HepG2 (cell line): ENCODE results near the gene FUT6. TPM values are rescaled to one million over a fixed set of nuclear protein-coding genes. Genes with fewer than 3 reads are reported as not detected.

Experiments used
- ARNT ChIP-seq: fragments of 450-650 bp; IDR thresholded peaks from 2 replicates; pipeline ENCODE4 v1.6.1; 2017
- BRCA1 ChIP-seq: sonication (generic); formaldehyde crosslinking; IDR thresholded peaks from 2 replicates; pipeline ENCODE4 v1.4.0; 2020; ENCODE audit warnings: missing genetic modification reagents
- ESRRA ChIP-seq: sonication (generic); formaldehyde crosslinking; IDR thresholded peaks from 2 replicates; pipeline ENCODE4 v1.5.1; 2020; ENCODE audit warnings: mild to moderate bottlenecking, low read depth, missing genetic modification reagents
- FOSL2 ChIP-seq: sonication (generic); formaldehyde crosslinking; IDR thresholded peaks from 2 replicates; pipeline ENCODE4 v1.4.0; 2020; ENCODE audit warnings: missing genetic modification reagents
- FOXP1 ChIP-seq, 2 experiments: fragments of 450-650 bp in 1 of 2; IDR thresholded peaks; 2 replicates each; pipeline ENCODE4 v1.6.1; 2017 to 2018; ENCODE audit warnings: antibody characterized with exemption in 1 of 2
- LCORL ChIP-seq, 2 experiments: fragments of 450-650 bp in 1 of 2; sonication (generic) in 1 of 2; formaldehyde crosslinking in 1 of 2; IDR thresholded peaks; 2 replicates each; pipeline versions ENCODE4 v1.5.0 to v1.6.1; 2017 to 2020; ENCODE audit warnings: antibody characterized with exemption in 1 of 2, missing genetic modification reagents in 1 of 2
- NAIF1 ChIP-seq: sonication (generic); formaldehyde crosslinking; IDR thresholded peaks from 2 replicates; pipeline ENCODE4 v1.5.0; 2020; ENCODE audit warnings: mild to moderate bottlenecking, missing genetic modification reagents, borderline replicate concordance
- POGK ChIP-seq: sonication (generic); formaldehyde crosslinking; conservative IDR thresholded peaks from 2 replicates; pipeline ENCODE4 v1.8.0; 2022; ENCODE audit warnings: mild to moderate bottlenecking, moderate library complexity, missing genetic modification reagents
- RBM22 ChIP-seq: fragments of 200-400 bp; formaldehyde crosslinking; optimal IDR thresholded peaks from 2 replicates; pipeline ENCODE3; 2017; ENCODE audit warnings: mild to moderate bottlenecking, low read length, moderate library complexity
- YY1 ChIP-seq: IDR thresholded peaks from 2 replicates; pipeline ENCODE4 v1.6.1; 2011; ENCODE audit warnings: low read length, low read depth, moderate library complexity, mild to moderate bottlenecking; ENCODE audit not compliant: insufficient read depth, insufficient replicate concordance
- ZBTB37 ChIP-seq: sonication (generic); formaldehyde crosslinking; IDR thresholded peaks from 2 replicates; pipeline ENCODE4 v1.4.0; 2020; ENCODE audit warnings: mild to moderate bottlenecking, missing genetic modification reagents
- ZBTB38 ChIP-seq: sonication (generic); formaldehyde crosslinking; IDR thresholded peaks from 2 replicates; pipeline ENCODE4 v1.5.1; 2020; ENCODE audit warnings: mild to moderate bottlenecking, missing genetic modification reagents
- ZBTB43 ChIP-seq: sonication (generic); formaldehyde crosslinking; conservative IDR thresholded peaks from 2 replicates; pipeline ENCODE4 v1.4.0; 2020; ENCODE audit warnings: missing genetic modification reagents
- ZHX2 ChIP-seq, 2 experiments: sonication (generic) in 1 of 2; formaldehyde crosslinking in 1 of 2; IDR thresholded peaks; 2 replicates each; pipeline versions ENCODE4 v1.6.1 to v1.9.0; 2014 to 2022; ENCODE audit warnings: antibody characterized with exemption in 1 of 2, borderline replicate concordance in 1 of 2, inconsistent platforms in 1 of 2, low read depth in 1 of 2, missing genetic modification reagents in 1 of 2
- ZNF124 ChIP-seq: sonication (generic); formaldehyde crosslinking; IDR thresholded peaks from 2 replicates; pipeline ENCODE4 v1.4.0; 2020; ENCODE audit warnings: missing genetic modification reagents
- ZNF33B ChIP-seq: sonication (generic); formaldehyde crosslinking; IDR thresholded peaks from 2 replicates; pipeline ENCODE4 v1.5.1; 2020; ENCODE audit warnings: mild to moderate bottlenecking, missing genetic modification reagents
- ZNF343 ChIP-seq: sonication (generic); formaldehyde crosslinking; IDR thresholded peaks from 2 replicates; pipeline ENCODE4 v1.4.0; 2020; ENCODE audit warnings: mild to moderate bottlenecking, missing genetic modification reagents
- ZNF678 ChIP-seq: sonication (generic); formaldehyde crosslinking; IDR thresholded peaks from 2 replicates; pipeline ENCODE4 v1.4.0; 2020; ENCODE audit warnings: mild to moderate bottlenecking, missing genetic modification reagents
- polyA plus RNA-seq, 8 experiments: library from polyadenylated mRNA; depleted of rRNA in 3 of 8; stranded (reverse) in 7 of 8; unstranded in 1 of 8; fragments of >200 nt; fragmentation: Illumina TruSeq in 4 of 8; extraction: Trizol in 4 of 8; gene quantifications; 2 replicates each; pipeline versions ENCODE4 v1.2.1 to v1.2.3, GENCODE V29; 2011 to 2016; ENCODE audit warnings: low read depth in 4 of 8, missing spikeins in 1 of 8, mixed read lengths in 1 of 8; ENCODE audit not compliant: insufficient read depth in 1 of 8
- total RNA-seq, 5 experiments: library from RNA; depleted of rRNA; stranded (reverse); fragments of >200 nt; fragmentation: Illumina TruSeq; extraction: Trizol; gene quantifications; 2 replicates each; pipeline ENCODE4 v1.2.3, GENCODE V29; 2016; ENCODE audit warnings: low read depth in 1 of 5

The FUT6 gene
- total and polyA plus RNA-seq, 2 of the 13 experiments (the other 11 are each of a cell fraction or from before 2014, with no cell fraction given): 8.2 to 27.7 TPM

GRCh38 chr19:5805462-5806132 is 33.9 kb downstream of the FUT6 start (continued):
- TF ChIP-seq RBM22 (no peak), LCORL (IDR thresholded peaks at IDR 0.05) (no peak), LCORL (CRISPR knock-in tag; IDR thresholded peaks at IDR 0.05) (peak; percentile 76), ZBTB43 (CRISPR knock-in tag) (no peak), FOSL2 (peak; percentile 24; the same call in 1 of the 2 replicates), POGK (CRISPR knock-in tag) (peak; percentile 61), ZBTB37 (CRISPR knock-in tag) (0 out of 2 replicates have a peak, but pooled peaks have one; percentile 54), ZNF678 (CRISPR knock-in tag) (no peak), FOXP1 (IDR thresholded peaks at IDR 0.05) (no peak), FOXP1 (CRISPR knock-in tag; IDR thresholded peaks at IDR 0.05) (no peak), ZHX2 (IDR thresholded peaks at IDR 0.05; ENCODE audit: low read depth) (no peak), ZHX2 (CRISPR knock-in tag; IDR thresholded peaks at IDR 0.05; ENCODE audit: borderline replicate concordance) (no peak), ESRRA (CRISPR knock-in tag) (peak; percentile 49; the same call in 1 of the 2 replicates), ZBTB38 (CRISPR knock-in tag) (peak; percentile 58; the same call in 1 of the 2 replicates), ZNF124 (CRISPR knock-in tag) (peak; percentile 63; the same call in 1 of the 2 replicates), YY1 (peak; percentile 51), ZNF343 (no peak), BRCA1 (CRISPR knock-in tag) (no peak), ZNF33B (0 out of 2 replicates have a peak, but pooled peaks have one; percentile 44), NAIF1 (CRISPR knock-in tag) (no peak), ARNT (no peak)
